ENCODE measurements around the gene SNX12. TPM values are rescaled to one million over a fixed set of nuclear protein-coding genes. Genes with fewer than 3 reads are reported as not detected.

Gene SNX12
- polyA plus RNA-seq, 1 donor from 2014 or later, result 71.2 TPM

DNA sequence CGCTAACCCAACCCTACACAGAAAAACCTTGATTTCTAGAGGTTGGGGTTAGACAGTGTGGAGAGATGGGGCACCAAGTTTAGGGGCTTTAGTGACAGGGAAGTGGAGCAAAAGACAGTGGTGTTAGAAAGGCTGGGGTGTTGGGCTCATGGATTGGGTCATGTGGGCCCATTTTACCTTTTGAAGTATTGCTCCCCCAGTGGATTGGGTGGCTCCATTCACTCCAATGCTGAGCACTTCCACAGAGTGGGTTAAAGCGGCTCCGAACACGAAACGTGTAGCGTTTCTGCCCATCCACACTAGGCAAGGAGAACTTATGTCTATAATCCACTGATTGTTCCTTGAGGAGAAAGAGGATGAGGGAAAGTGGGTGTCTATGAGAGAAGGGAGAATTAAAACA is 40.9 kb upstream of the SNX12 start:
- Histone ChIP-seq H3K9me3 (ENCODE audit: low read length) (no peaks in the 10 kb centered on the region), H4K20me1 (ENCODE audit: insufficient read depth) (no peaks in the 10 kb centered on the region), H3K27me3 (ENCODE audit: insufficient read depth, low read depth, low read length) (no peaks in the 10 kb centered on the region), H3K4me2 (ENCODE audit: low read length) (no peak overlapping the region), H3K4me3 (ENCODE audit: low read length) (no peak overlapping the region), H3K36me3 (ENCODE audit: insufficient read depth, low read length) (no peaks in the 10 kb centered on the region), H3K27ac (ENCODE audit: low read length) (no peak overlapping the region), H3K79me2 (replicated peaks; ENCODE audit: insufficient read depth, low read length) (no peaks in the 10 kb centered on the region), H3K9ac (ENCODE audit: low read length) (no peak overlapping the region), H3K9me2 (ENCODE audit: insufficient read depth, low read length) (no peaks in the 10 kb centered on the region), H2AFZ (ENCODE audit: low read depth, low read length) (no peak overlapping the region), H3F3A (ENCODE audit: insufficient read depth, low read length, poor library complexity, severe bottlenecking) (no peaks in the 10 kb centered on the region)
- TF ChIP-seq EP300 (conservative IDR thresholded peaks at IDR 0.05; ENCODE audit: poor library complexity, severe bottlenecking) (no peak), RAD21 (conservative IDR thresholded peaks at IDR 0.05) (no peak), TAF1 (IDR thresholded peaks at IDR 0.05; ENCODE audit: low read depth) (no peak), SMC3 (conservative IDR thresholded peaks at IDR 0.05; ENCODE audit: poor library complexity) (no peak), REST (IDR thresholded peaks at IDR 0.05; ENCODE audit: borderline replicate concordance) (no peak), MXI1 (conservative IDR thresholded peaks at IDR 0.05; ENCODE audit: poor library complexity, severe bottlenecking) (no peak), POLR2AphosphoS5 (IDR thresholded peaks at IDR 0.05) (no peak), EZH2 (IDR thresholded peaks at IDR 0.05; ENCODE audit: borderline replicate concordance, insufficient read depth, low read length, poor library complexity, severe bottlenecking) (no peak)
- TF ChIP-seq, protein P1, sequence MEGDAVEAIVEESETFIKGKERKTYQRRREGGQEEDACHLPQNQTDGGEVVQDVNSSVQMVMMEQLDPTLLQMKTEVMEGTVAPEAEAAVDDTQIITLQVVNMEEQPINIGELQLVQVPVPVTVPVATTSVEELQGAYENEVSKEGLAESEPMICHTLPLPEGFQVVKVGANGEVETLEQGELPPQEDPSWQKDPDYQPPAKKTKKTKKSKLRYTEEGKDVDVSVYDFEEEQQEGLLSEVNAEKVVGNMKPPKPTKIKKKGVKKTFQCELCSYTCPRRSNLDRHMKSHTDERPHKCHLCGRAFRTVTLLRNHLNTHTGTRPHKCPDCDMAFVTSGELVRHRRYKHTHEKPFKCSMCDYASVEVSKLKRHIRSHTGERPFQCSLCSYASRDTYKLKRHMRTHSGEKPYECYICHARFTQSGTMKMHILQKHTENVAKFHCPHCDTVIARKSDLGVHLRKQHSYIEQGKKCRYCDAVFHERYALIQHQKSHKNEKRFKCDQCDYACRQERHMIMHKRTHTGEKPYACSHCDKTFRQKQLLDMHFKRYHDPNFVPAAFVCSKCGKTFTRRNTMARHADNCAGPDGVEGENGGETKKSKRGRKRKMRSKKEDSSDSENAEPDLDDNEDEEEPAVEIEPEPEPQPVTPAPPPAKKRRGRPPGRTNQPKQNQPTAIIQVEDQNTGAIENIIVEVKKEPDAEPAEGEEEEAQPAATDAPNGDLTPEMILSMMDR (IDR thresholded peaks at IDR 0.05; ENCODE audit: poor library complexity, severe bottlenecking), result no peak

DNA sequence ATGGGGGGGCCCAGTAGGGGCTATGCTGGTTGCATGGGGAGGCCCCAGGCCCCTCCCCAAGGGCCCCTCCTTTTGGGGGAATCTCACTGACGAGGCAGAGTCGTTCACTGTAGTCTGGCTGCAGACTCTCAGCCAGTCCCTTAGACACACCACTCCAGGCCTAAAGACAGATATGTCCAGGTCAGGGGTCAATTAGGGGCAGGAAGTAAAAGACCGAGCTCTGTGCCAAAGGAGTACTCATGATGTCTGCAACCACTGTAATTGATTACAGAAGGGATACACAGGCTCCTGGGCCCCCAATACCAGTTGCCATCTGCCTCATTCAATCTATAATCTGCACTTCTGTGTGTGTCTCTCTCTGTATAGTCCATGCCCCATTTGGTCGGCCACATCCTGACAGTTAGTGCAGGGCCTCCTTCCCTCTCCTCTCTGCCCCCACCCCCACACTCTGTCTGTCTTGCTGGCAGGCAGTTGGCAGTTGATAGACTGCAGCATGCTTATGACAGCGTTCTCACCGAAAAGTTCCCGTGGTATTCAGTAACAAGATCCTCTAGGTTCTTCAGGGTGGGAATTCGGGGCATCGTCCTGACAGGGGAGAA is 39.7 kb upstream of the SNX12 start:
- no peak overlapping the region for H3K4me3 ChIP-seq (ENCODE audit: low read length)
- no peak overlapping the region for H3K9ac ChIP-seq (ENCODE audit: low read length)
- H4K20me1 ChIP-seq (ENCODE audit: insufficient read depth), result no peaks in the 10 kb centered on the region
- no peaks in the 10 kb centered on the region for H3F3A ChIP-seq (ENCODE audit: insufficient read depth, low read length, poor library complexity, severe bottlenecking)
- TF ChIP-seq EZH2 (IDR thresholded peaks at IDR 0.05; ENCODE audit: borderline replicate concordance, insufficient read depth, low read length, poor library complexity, severe bottlenecking) (no peak), MXI1 (conservative IDR thresholded peaks at IDR 0.05; ENCODE audit: poor library complexity, severe bottlenecking) (no peak), POLR2AphosphoS5 (IDR thresholded peaks at IDR 0.05) (no peak), EP300 (conservative IDR thresholded peaks at IDR 0.05; ENCODE audit: poor library complexity, severe bottlenecking) (no peak), RAD21 (conservative IDR thresholded peaks at IDR 0.05) (no peak), REST (IDR thresholded peaks at IDR 0.05; ENCODE audit: borderline replicate concordance) (no peak), TAF1 (IDR thresholded peaks at IDR 0.05; ENCODE audit: low read depth) (no peak), SMC3 (conservative IDR thresholded peaks at IDR 0.05; ENCODE audit: poor library complexity) (no peak)
- TF ChIP-seq, protein P1 (IDR thresholded peaks at IDR 0.05; ENCODE audit: poor library complexity, severe bottlenecking), result no peak
- no peak overlapping the region for H3K4me2 ChIP-seq (ENCODE audit: low read length)
- H3K27ac ChIP-seq (ENCODE audit: low read length), result no peak overlapping the region
- H2AFZ ChIP-seq (ENCODE audit: low read depth, low read length), result no peak overlapping the region
- no peaks in the 10 kb centered on the region for H3K79me2 ChIP-seq (replicated peaks; ENCODE audit: insufficient read depth, low read length)
- no peaks in the 10 kb centered on the region for H3K9me2 ChIP-seq (ENCODE audit: insufficient read depth, low read length)
- H3K27me3 ChIP-seq (ENCODE audit: insufficient read depth, low read depth, low read length), result no peaks in the 10 kb centered on the region
- no peaks in the 10 kb centered on the region for H3K36me3 ChIP-seq (ENCODE audit: insufficient read depth, low read length)
- H3K9me3 ChIP-seq (ENCODE audit: low read length), result no peaks in the 10 kb centered on the region
